Neural cell (in vitro differentiated cells): ENCODE data around the gene PARD3B. TPM values are rescaled to one million over a fixed set of nuclear protein-coding genes. Genes with fewer than 3 reads are reported as not detected.

Experiments used
- H2AFZ ChIP-seq: fragments of 200-600, 300-800 bp; sonication (generic), shearing (Covaris generic); 2 replicates; pipeline ENCODE4 v1.6.0; 2014; ENCODE audit warnings: low read depth, mild to moderate bottlenecking, antibody characterized with exemption, low read length, moderate library complexity
- H3F3A ChIP-seq: fragments of 200-600 bp; shearing (Covaris generic); 2 replicates; pipeline ENCODE4 v1.6.1; 2016; ENCODE audit warnings: mild to moderate bottlenecking, moderate library complexity, mixed read lengths, antibody characterized with exemption, low read length; ENCODE audit not compliant: insufficient read depth, poor library complexity, severe bottlenecking
- H3K27ac ChIP-seq: fragments of 200-600, 300-800 bp; sonication (generic), shearing (Covaris generic); 2 replicates; pipeline ENCODE4 v1.5.1; 2014; ENCODE audit warnings: mild to moderate bottlenecking, low read length, moderate library complexity
- H3K27me3 ChIP-seq: fragments of 300-800, 200-600 bp; sonication (generic), shearing (Covaris generic); 2 replicates; pipeline ENCODE4 v1.6.0; 2014; ENCODE audit warnings: mild to moderate bottlenecking, low read depth, low read length, moderate library complexity; ENCODE audit not compliant: insufficient read depth
- H3K36me3 ChIP-seq: fragments of 300-800, 200-600 bp; sonication (generic), shearing (Covaris generic); 2 replicates; pipeline ENCODE4 v1.5.1; 2014; ENCODE audit warnings: mild to moderate bottlenecking, antibody characterized with exemption, low read length, moderate library complexity; ENCODE audit not compliant: insufficient read depth
- H3K4me2 ChIP-seq: fragments of 300-800, 200-600 bp; sonication (generic), shearing (Covaris generic); 2 replicates; pipeline ENCODE4 v1.6.0; 2014; ENCODE audit warnings: mild to moderate bottlenecking, low read length
- H3K4me3 ChIP-seq: fragments of 300-800, 200-600 bp; sonication (generic), shearing (Covaris generic); 2 replicates; pipeline ENCODE4 v1.5.1; 2014; ENCODE audit warnings: mild to moderate bottlenecking, low read length, moderate library complexity
- H3K79me2 ChIP-seq: fragments of 200-600 bp; shearing (Covaris generic); replicated peaks from 2 replicates; pipeline ENCODE4 v1.6.0; 2014; ENCODE audit warnings: mild to moderate bottlenecking, low read length, moderate library complexity; ENCODE audit not compliant: insufficient read depth
- H3K9ac ChIP-seq: fragments of 300-800, 200-600 bp; sonication (generic), shearing (Covaris generic); 2 replicates; pipeline ENCODE4 v1.6.1; 2016; ENCODE audit warnings: mild to moderate bottlenecking, low read length, mixed read lengths
- H3K9me2 ChIP-seq: fragments of 200-600 bp; shearing (Covaris generic); 2 replicates; pipeline ENCODE4 v1.6.1; 2016; ENCODE audit warnings: mild to moderate bottlenecking, low read length, mixed read lengths; ENCODE audit not compliant: insufficient read depth
- H3K9me3 ChIP-seq: fragments of 200-600, 300-800 bp; sonication (generic), shearing (Covaris generic); 2 replicates; pipeline ENCODE4 v1.6.1; 2016; ENCODE audit warnings: mild to moderate bottlenecking, mixed run types, low read length, moderate library complexity, mixed read lengths
- H4K20me1 ChIP-seq: fragments of 200-600 bp; shearing (Covaris generic); 2 replicates; pipeline ENCODE4 v1.6.1; 2016; ENCODE audit warnings: mild to moderate bottlenecking, mixed run types; ENCODE audit not compliant: insufficient read depth
- EP300 ChIP-seq: fragments of 450-650 bp; conservative IDR thresholded peaks from 2 replicates; pipeline ENCODE4 v1.6.1; 2014; ENCODE audit warnings: antibody characterized with exemption, mild to moderate bottlenecking, moderate library complexity; ENCODE audit not compliant: poor library complexity, severe bottlenecking
- EZH2 ChIP-seq: fragments of 200-600, 300-800 bp; shearing (Covaris generic), sonication (generic); IDR thresholded peaks from 2 replicates; pipeline ENCODE4 v1.6.1; 2014; ENCODE audit warnings: antibody characterized with exemption, low read length, borderline replicate concordance, mild to moderate bottlenecking; ENCODE audit not compliant: insufficient read depth, poor library complexity, severe bottlenecking
- MXI1 ChIP-seq: fragments of 450-650 bp; conservative IDR thresholded peaks from 2 replicates; pipeline ENCODE4 v1.6.1; 2014; ENCODE audit warnings: antibody characterized with exemption, mild to moderate bottlenecking; ENCODE audit not compliant: poor library complexity, severe bottlenecking
- POLR2AphosphoS5 ChIP-seq: IDR thresholded peaks from 2 replicates; pipeline ENCODE4 v1.6.1; 2012
- RAD21 ChIP-seq: fragments of 450-650 bp; conservative IDR thresholded peaks from 2 replicates; pipeline ENCODE4 v1.6.1; 2014; ENCODE audit warnings: antibody characterized with exemption, mild to moderate bottlenecking, moderate library complexity
- SMC3 ChIP-seq: fragments of 450-650 bp; conservative IDR thresholded peaks from 2 replicates; pipeline ENCODE4 v1.6.1; 2014; ENCODE audit warnings: antibody characterized with exemption, mild to moderate bottlenecking, moderate library complexity; ENCODE audit not compliant: poor library complexity
- TAF1 ChIP-seq: IDR thresholded peaks from 2 replicates; pipeline ENCODE4 v1.6.1; 2012; ENCODE audit warnings: low read depth
- polyA plus RNA-seq: library from polyadenylated mRNA; depleted of rRNA; stranded (reverse); fragments of >200 nt; gene quantifications from 2 replicates; pipeline ENCODE4 v1.2.3, GENCODE V29; 2014
- TF ChIP-seq, protein P1 (sequence below): fragments of 450-650 bp; IDR thresholded peaks from 2 replicates; pipeline ENCODE4 v1.5.1; 2014; ENCODE audit warnings: antibody characterized with exemption, mild to moderate bottlenecking, moderate library complexity; ENCODE audit not compliant: poor library complexity, severe bottlenecking
- TF ChIP-seq, protein P2 (sequence below): IDR thresholded peaks from 2 replicates; pipeline ENCODE4 v1.6.1; 2012; ENCODE audit warnings: borderline replicate concordance

The PARD3B gene
- polyA plus RNA-seq, 1 donor from 2014 or later: 0.54 TPM

DNA sequence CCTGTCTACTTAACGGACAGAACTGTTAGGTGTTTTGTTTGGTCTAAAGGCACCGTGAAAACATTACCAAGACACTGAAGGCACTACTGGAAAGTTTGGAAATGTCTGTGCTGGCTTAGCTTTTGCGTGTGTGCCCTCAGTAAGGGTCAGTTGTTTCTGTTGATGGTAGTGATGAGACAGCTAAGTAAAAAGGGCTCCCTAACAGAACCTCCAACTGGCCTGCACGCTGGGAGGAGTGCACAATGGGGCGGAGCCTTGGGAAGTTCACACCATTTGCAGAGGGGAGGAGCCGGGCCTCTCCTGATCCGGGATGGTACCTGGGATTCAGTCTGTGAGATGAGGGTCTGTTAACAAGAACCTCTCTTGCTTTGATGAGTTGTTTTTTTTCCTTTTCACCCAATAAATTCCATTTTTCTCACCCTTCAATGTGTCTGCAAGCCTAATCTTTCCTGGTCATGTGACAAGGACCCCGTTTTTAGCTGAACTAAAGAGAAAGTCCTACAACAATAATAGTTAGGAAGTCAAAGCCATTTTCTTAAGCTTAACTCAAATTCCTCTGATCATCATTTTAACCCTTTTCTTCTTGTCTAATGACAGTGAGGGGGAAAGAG is 368.7 kb downstream of the PARD3B start:
- no peaks in the 10 kb centered on the region for H3K9me2 ChIP-seq
- no peaks in the 10 kb centered on the region for H3K27me3 ChIP-seq
- no peak overlapping the region for H2AFZ ChIP-seq

DNA sequence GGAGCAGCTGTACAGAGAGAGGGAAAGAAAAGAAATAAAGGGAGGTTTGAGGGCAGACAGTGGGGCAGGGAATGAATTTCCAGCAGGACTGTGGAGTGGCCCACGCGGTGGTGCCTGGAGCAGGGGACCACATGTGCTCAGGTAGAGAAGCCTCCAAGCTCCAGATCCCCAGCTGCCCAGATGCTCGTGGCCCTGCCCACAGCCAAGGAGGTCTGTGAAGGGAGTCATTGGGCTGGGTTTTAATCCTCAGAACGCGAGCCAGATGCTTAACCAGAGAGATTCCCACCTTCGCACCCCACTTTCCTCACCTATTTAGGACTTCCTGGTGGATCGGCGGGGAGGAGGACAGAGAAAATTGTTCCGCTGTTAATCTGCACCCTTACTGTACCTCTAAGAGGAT is 369.4 kb downstream of the PARD3B start:
- Histone ChIP-seq H3K79me2 (no peaks in the 10 kb centered on the region), H2AFZ (no peak overlapping the region), H3K4me3 (no peak overlapping the region)

More for the DNA sequence above, 368.7 kb downstream of the PARD3B start:
- no peak overlapping the region for H3K4me3 ChIP-seq
- no peak overlapping the region for H3K9ac ChIP-seq
- H3K4me2 ChIP-seq: no peak overlapping the region
- H4K20me1 ChIP-seq: no peaks in the 10 kb centered on the region
- no peaks in the 10 kb centered on the region for H3K9me3 ChIP-seq
- H3K36me3 ChIP-seq: no peaks in the 10 kb centered on the region
- no peak overlapping the region for H3K27ac ChIP-seq
- H3F3A ChIP-seq: no peaks in the 10 kb centered on the region
- no peaks in the 10 kb centered on the region for H3K79me2 ChIP-seq
- TF ChIP-seq EZH2 (no peak), POLR2AphosphoS5 (no peak), TAF1 (no peak), RAD21 (no peak), MXI1 (no peak), EP300 (no peak)
- TF ChIP-seq, protein P1, sequence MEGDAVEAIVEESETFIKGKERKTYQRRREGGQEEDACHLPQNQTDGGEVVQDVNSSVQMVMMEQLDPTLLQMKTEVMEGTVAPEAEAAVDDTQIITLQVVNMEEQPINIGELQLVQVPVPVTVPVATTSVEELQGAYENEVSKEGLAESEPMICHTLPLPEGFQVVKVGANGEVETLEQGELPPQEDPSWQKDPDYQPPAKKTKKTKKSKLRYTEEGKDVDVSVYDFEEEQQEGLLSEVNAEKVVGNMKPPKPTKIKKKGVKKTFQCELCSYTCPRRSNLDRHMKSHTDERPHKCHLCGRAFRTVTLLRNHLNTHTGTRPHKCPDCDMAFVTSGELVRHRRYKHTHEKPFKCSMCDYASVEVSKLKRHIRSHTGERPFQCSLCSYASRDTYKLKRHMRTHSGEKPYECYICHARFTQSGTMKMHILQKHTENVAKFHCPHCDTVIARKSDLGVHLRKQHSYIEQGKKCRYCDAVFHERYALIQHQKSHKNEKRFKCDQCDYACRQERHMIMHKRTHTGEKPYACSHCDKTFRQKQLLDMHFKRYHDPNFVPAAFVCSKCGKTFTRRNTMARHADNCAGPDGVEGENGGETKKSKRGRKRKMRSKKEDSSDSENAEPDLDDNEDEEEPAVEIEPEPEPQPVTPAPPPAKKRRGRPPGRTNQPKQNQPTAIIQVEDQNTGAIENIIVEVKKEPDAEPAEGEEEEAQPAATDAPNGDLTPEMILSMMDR: no peak
- TF ChIP-seq, protein P2, sequence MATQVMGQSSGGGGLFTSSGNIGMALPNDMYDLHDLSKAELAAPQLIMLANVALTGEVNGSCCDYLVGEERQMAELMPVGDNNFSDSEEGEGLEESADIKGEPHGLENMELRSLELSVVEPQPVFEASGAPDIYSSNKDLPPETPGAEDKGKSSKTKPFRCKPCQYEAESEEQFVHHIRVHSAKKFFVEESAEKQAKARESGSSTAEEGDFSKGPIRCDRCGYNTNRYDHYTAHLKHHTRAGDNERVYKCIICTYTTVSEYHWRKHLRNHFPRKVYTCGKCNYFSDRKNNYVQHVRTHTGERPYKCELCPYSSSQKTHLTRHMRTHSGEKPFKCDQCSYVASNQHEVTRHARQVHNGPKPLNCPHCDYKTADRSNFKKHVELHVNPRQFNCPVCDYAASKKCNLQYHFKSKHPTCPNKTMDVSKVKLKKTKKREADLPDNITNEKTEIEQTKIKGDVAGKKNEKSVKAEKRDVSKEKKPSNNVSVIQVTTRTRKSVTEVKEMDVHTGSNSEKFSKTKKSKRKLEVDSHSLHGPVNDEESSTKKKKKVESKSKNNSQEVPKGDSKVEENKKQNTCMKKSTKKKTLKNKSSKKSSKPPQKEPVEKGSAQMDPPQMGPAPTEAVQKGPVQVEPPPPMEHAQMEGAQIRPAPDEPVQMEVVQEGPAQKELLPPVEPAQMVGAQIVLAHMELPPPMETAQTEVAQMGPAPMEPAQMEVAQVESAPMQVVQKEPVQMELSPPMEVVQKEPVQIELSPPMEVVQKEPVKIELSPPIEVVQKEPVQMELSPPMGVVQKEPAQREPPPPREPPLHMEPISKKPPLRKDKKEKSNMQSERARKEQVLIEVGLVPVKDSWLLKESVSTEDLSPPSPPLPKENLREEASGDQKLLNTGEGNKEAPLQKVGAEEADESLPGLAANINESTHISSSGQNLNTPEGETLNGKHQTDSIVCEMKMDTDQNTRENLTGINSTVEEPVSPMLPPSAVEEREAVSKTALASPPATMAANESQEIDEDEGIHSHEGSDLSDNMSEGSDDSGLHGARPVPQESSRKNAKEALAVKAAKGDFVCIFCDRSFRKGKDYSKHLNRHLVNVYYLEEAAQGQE: no peak

More for the DNA sequence above, 369.4 kb downstream of the PARD3B start:
- Histone ChIP-seq H3K9ac (no peak overlapping the region), H3K27me3 (no peaks in the 10 kb centered on the region), H3K4me2 (no peak overlapping the region), H3K36me3 (no peaks in the 10 kb centered on the region), H3F3A (no peaks in the 10 kb centered on the region), H3K9me3 (no peaks in the 10 kb centered on the region), H3K9me2 (no peaks in the 10 kb centered on the region), H3K27ac (no peak overlapping the region), H4K20me1 (no peaks in the 10 kb centered on the region)
- TF ChIP-seq MXI1 (no peak), RAD21 (no peak), POLR2AphosphoS5 (no peak), SMC3 (no peak), EZH2 (no peak), TAF1 (no peak), EP300 (no peak)
- TF ChIP-seq, protein P1: no peak
- TF ChIP-seq, protein P2: no peak
